CD4-positive, alpha-beta T cell (primary cell): Measurements from ENCODE around the gene INSR. TPM values are rescaled to one million over a fixed set of nuclear protein-coding genes. Genes with fewer than 3 reads are reported as not detected.
A peak's percentile ranks its signal among the peaks of the same experiment; 100 is the strongest.

Source experiments
- ATAC-seq: fragments of 200-7000 bp; cut with Tn5 transposase; one replicate; pipeline ENCODE4 v1.10.0; 2022; ENCODE audit warnings: mild to moderate bottlenecking; ENCODE audit not compliant: poor library complexity
- CTCF ChIA-PET: fragments of 350-600 bp; sonication (Branson Sonifier 250); formaldehyde crosslinking; loops from one replicate; lab custom pipeline; 2021; ENCODE audit warnings: antibody characterized with exemption, inconsistent platforms; lab: Charles Lee
- POLR2A ChIA-PET: fragments of 350-600 bp; sonication (Branson Sonifier 250); formaldehyde crosslinking; loops from one replicate; lab custom pipeline; 2021; ENCODE audit warnings: antibody characterized with exemption, inconsistent platforms; lab: Charles Lee
- DNase-seq, 14 experiments: peaks; one replicate each; pipeline ENCODE4 v3.0.0-alpha.2; 2013 to 2020; ENCODE audit warnings: mixed read lengths in 2 of 14
- H3K27ac ChIP-seq, 2 donors: one replicate each; pipeline versions ENCODE4 v1.5.1 to v1.7.0; 2013; ENCODE audit warnings: low read length in 2 of 2, low read depth in 1 of 2, mild to moderate bottlenecking in 1 of 2
- H3K27me3 ChIP-seq, 2 experiments: 1 replicate in 1 of 2; 2 replicates in 1 of 2; pipeline versions ENCODE4 v1.6.1 to v1.7.0; 2013; ENCODE audit warnings: low read length in 2 of 2, control low read depth in 1 of 2, mild to moderate bottlenecking in 1 of 2, moderate library complexity in 1 of 2; ENCODE audit not compliant: insufficient read depth in 2 of 2, control insufficient read depth in 1 of 2
- H3K36me3 ChIP-seq: one replicate; pipeline ENCODE4 v1.6.1; 2013; ENCODE audit warnings: low read length, control low read depth; ENCODE audit not compliant: insufficient read depth
- H3K4me1 ChIP-seq: one replicate; pipeline ENCODE4 v1.6.1; 2013; ENCODE audit warnings: low read length, control low read depth; ENCODE audit not compliant: insufficient read depth
- H3K4me3 ChIP-seq: one replicate; pipeline ENCODE4 v1.5.1; 2013; ENCODE audit warnings: mild to moderate bottlenecking, low read length, moderate library complexity
- H3K9me3 ChIP-seq, 2 experiments: 1 replicate in 1 of 2; 2 replicates in 1 of 2; pipeline versions ENCODE4 v1.6.1 to v1.7.0; 2013; ENCODE audit warnings: low read length in 2 of 2, mild to moderate bottlenecking in 2 of 2, control low read depth in 1 of 2, moderate library complexity in 1 of 2; ENCODE audit not compliant: control insufficient read depth in 1 of 2, insufficient read depth in 1 of 2
- H3K27ac Mint-ChIP-seq: one replicate; pipeline ENCODE4 v1.8.0; 2020; ENCODE audit warnings: mixed read lengths
- H3K27me3 Mint-ChIP-seq: one replicate; pipeline ENCODE4 v1.8.0; 2021; ENCODE audit warnings: mixed read lengths
- H3K36me3 Mint-ChIP-seq: one replicate; pipeline ENCODE4 v1.8.0; 2021; ENCODE audit warnings: low read depth, mixed read lengths
- H3K4me1 Mint-ChIP-seq: one replicate; pipeline ENCODE4 v1.8.0; 2021; ENCODE audit warnings: low read depth, mixed read lengths
- H3K4me3 Mint-ChIP-seq: one replicate; pipeline ENCODE4 v1.8.0; 2020; ENCODE audit warnings: mild to moderate bottlenecking, mixed read lengths
- H3K9me3 Mint-ChIP-seq: one replicate; pipeline ENCODE4 v1.8.0; 2020; ENCODE audit warnings: mixed read lengths
- intact Hi-C, 2 experiments: fragments of 100-400 bp; cut with DNase I in 1 of 2; cut with micrococcal nuclease in 1 of 2; formaldehyde crosslinking; loops; one replicate each; pipeline versions ENCODE4 v1.15.1 to v1.9.0; 2023 to 2025; cut with DNase I, micrococcal nuclease
- total RNA-seq, 174 experiments: library from RNA in 2 of 174; stranded (reverse) in 2 of 174; gene quantifications; one replicate each; pipeline ENCODE4 v1.2.3 and lab custom pipeline; 2021 to 2026
- TF ChIP-seq, protein P1 (sequence below): fragments of 200-600 bp; IDR thresholded peaks from one replicate; pipeline ENCODE4 v1.8.0; 2022; ENCODE audit warnings: antibody characterized with exemption, mild to moderate bottlenecking

Gene INSR
- total RNA-seq, 2 experiments from 2014 or later = 1.8 to 3.0 TPM

DNA sequence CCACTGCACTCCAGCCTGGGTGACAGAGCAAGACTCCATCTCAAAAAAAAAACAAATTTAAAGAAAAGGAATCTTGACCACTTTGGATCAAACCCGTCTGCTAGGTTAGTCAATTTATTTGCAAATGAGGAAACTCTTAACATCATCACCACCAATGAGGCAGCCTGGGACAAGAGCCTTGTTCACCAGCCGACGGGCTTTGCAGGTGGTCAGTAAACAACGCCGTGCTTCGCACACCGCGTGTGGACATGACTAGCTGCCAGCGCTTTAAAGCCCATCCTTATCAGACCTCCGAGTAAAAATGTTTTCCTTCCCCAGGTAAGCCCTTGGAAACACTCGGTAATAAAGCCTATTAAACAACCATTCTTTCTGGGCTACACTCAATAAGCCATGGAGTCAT is 41.9 kb downstream of the INSR start:
- no peaks in the 10 kb centered on the region for H3K36me3 Mint-ChIP-seq
- Histone ChIP-seq H3K36me3 (no peaks in the 10 kb centered on the region), H3K4me3 (no peak overlapping the region), H3K9me3 (no peaks in the 10 kb centered on the region), H3K4me1 (no peaks in the 10 kb centered on the region), H3K27ac (no peak overlapping the region), H3K27me3 (no peaks in the 10 kb centered on the region)
- DNase-seq (no peak), ATAC-seq (no peak)
- no peaks in the 10 kb centered on the region for H3K4me1 Mint-ChIP-seq
- CTCF ChIA-PET = no interaction called here
- no peak overlapping the region for H3K27ac Mint-ChIP-seq
- no peaks in the 10 kb centered on the region for H3K9me3 Mint-ChIP-seq
- TF ChIP-seq, protein P1, sequence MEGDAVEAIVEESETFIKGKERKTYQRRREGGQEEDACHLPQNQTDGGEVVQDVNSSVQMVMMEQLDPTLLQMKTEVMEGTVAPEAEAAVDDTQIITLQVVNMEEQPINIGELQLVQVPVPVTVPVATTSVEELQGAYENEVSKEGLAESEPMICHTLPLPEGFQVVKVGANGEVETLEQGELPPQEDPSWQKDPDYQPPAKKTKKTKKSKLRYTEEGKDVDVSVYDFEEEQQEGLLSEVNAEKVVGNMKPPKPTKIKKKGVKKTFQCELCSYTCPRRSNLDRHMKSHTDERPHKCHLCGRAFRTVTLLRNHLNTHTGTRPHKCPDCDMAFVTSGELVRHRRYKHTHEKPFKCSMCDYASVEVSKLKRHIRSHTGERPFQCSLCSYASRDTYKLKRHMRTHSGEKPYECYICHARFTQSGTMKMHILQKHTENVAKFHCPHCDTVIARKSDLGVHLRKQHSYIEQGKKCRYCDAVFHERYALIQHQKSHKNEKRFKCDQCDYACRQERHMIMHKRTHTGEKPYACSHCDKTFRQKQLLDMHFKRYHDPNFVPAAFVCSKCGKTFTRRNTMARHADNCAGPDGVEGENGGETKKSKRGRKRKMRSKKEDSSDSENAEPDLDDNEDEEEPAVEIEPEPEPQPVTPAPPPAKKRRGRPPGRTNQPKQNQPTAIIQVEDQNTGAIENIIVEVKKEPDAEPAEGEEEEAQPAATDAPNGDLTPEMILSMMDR = no peak
- no peak overlapping the region for H3K4me3 Mint-ChIP-seq
- POLR2A ChIA-PET = no interaction called here
- intact Hi-C loops = no loop called here
- H3K27me3 Mint-ChIP-seq = no peaks in the 10 kb centered on the region

DNA sequence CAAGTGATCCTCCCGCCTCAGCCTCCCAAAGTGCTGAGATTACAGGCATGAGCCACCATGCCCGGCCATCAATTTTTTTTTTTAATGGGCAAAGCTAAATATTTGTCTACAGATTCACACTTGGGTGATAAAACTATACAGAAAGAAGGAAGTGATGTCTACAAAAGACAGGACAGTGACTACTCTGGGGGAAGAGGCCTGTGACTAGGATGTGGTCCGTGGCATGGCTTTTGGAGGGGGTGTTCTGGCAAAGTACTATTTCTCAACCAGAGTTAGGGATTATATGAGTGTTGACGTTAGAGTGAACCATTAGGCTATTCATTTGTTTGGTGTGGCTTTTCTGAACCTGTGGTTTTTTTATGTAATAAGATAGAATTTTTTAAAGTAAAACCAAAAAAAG is 42.7 kb downstream of the INSR start:
- H3K36me3 Mint-ChIP-seq = no peaks in the 10 kb centered on the region
- H3K27ac Mint-ChIP-seq = no peak overlapping the region
- DNase-seq (peak in 1 of 14 experiments; percentile 21), ATAC-seq (no peak)
- H3K9me3 Mint-ChIP-seq = no peaks in the 10 kb centered on the region
- no peaks in the 10 kb centered on the region for H3K9me3 ChIP-seq
- H3K4me1 Mint-ChIP-seq = no peaks in the 10 kb centered on the region
- no peaks in the 10 kb centered on the region for H3K4me1 ChIP-seq
- intact Hi-C loops = no loop called here
- no peaks in the 10 kb centered on the region for H3K27me3 ChIP-seq
- no peak overlapping the region for H3K27ac ChIP-seq
- TF ChIP-seq, protein P1 = no peak
- no peaks in the 10 kb centered on the region for H3K36me3 ChIP-seq
- POLR2A ChIA-PET = no interaction called here
- no peaks in the 10 kb centered on the region for H3K27me3 Mint-ChIP-seq
- no peak overlapping the region for H3K4me3 Mint-ChIP-seq
- H3K4me3 ChIP-seq = no peak overlapping the region
- CTCF ChIA-PET = no interaction called here

DNA sequence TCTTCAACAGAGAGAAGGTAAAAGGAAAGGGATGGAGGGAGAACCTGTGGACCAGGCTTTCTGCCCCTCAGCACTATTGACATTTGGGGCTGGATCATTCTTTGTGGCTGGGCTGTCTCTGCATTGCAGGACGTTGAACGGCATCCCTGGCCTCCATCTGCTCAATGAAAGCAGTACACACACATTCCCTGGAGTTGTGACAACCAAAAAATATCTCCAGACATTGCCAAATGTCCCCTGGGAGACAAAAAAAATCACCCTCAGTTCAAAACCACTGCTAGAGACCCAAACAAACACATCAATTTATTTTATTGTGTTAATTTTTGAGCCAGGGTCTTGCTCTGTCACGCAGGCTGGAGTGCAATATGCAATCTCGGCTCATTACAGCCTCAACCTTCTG is 43.3 kb downstream of the INSR start:
- Histone ChIP-seq H3K27me3 (no peaks in the 10 kb centered on the region), H3K4me1 (no peaks in the 10 kb centered on the region), H3K27ac (no peak overlapping the region), H3K9me3 (no peaks in the 10 kb centered on the region), H3K36me3 (no peaks in the 10 kb centered on the region), H3K4me3 (no peak overlapping the region)
- no peaks in the 10 kb centered on the region for H3K9me3 Mint-ChIP-seq
- ChIA-PET CTCF (no interaction called here), POLR2A (no interaction called here)
- no peak overlapping the region for H3K4me3 Mint-ChIP-seq
- no peak overlapping the region for H3K27ac Mint-ChIP-seq
- no peak for DNase-seq
- ATAC-seq = no peak
- H3K4me1 Mint-ChIP-seq = no peaks in the 10 kb centered on the region
- TF ChIP-seq, protein P1 = no peak
- no peaks in the 10 kb centered on the region for H3K36me3 Mint-ChIP-seq
- intact Hi-C loops = no loop called here
- no peaks in the 10 kb centered on the region for H3K27me3 Mint-ChIP-seq
